Activated T-helper 17 cell treated with anti-CD3 and anti-CD28 coated beads, Interleukin-2, amount 50 U/mL, for 72 hours (primary cell): ENCODE measurements around the gene MVK. TPM values are rescaled to one million over a fixed set of nuclear protein-coding genes. Genes with fewer than 3 reads are reported as not detected.

Experiments
- ATAC-seq: fragments of 150-1000 bp; cut with Tn5 transposase; replicated peaks from 2 replicates; pipeline ENCODE4 v1.10.0; 2021; ENCODE audit warnings: mild to moderate bottlenecking, moderate library complexity
- H3K27ac Mint-ChIP-seq: one replicate; pipeline ENCODE4 v1.8.0; 2022; ENCODE audit warnings: mixed read lengths
- H3K27me3 Mint-ChIP-seq: one replicate; pipeline ENCODE4 v1.8.0; 2022; ENCODE audit warnings: mixed read lengths
- H3K36me3 Mint-ChIP-seq: one replicate; pipeline ENCODE4 v1.8.0; 2022; ENCODE audit warnings: low read depth, mild to moderate bottlenecking, mixed read lengths
- H3K4me1 Mint-ChIP-seq: one replicate; pipeline ENCODE4 v1.8.0; 2022; ENCODE audit warnings: mixed read lengths
- H3K4me3 Mint-ChIP-seq: one replicate; pipeline ENCODE4 v1.8.0; 2022; ENCODE audit warnings: mild to moderate bottlenecking, mixed read lengths
- H3K9me3 Mint-ChIP-seq: one replicate; pipeline ENCODE4 v1.8.0; 2022; ENCODE audit warnings: mixed read lengths
- total RNA-seq, 2 donors: library from RNA; stranded (reverse); gene quantifications; one replicate each; pipeline ENCODE4 v1.2.3, GENCODE V29; 2022

Gene MVK
- total RNA-seq, 2 donors from 2014 or later: 10.7 to 15.6 TPM

DNA sequence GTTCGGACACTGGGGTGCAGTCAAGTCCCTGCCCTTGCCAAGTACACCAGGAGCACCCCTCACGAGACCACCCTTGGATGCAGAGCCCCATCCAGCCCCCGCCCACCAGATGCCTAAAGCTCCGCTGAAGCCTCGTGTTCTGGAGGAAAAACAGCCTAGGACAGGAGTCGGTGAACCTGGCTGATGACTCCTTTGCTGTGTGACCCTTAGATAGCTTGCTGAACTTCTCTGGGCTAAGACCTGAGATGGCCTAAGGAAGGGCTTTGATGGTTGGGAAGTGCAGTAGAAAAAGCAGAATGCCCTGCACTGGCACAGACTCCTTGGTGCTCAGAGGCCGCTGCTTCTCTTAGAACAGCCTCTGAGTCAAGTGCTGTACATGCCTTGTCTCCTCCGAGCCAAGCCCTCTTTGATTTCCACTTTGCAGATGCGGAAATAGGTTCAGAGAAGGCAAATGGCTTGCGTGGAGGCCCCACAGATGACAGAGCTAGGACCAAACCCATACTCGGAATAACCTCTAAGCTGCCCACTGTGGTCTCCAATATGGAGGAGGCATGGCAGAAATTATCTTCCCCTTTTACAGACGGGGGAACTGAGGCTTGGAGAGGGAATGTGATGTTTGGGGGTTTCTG, 52.3 kb downstream of the MVK start:
- ATAC-seq: no peak

DNA sequence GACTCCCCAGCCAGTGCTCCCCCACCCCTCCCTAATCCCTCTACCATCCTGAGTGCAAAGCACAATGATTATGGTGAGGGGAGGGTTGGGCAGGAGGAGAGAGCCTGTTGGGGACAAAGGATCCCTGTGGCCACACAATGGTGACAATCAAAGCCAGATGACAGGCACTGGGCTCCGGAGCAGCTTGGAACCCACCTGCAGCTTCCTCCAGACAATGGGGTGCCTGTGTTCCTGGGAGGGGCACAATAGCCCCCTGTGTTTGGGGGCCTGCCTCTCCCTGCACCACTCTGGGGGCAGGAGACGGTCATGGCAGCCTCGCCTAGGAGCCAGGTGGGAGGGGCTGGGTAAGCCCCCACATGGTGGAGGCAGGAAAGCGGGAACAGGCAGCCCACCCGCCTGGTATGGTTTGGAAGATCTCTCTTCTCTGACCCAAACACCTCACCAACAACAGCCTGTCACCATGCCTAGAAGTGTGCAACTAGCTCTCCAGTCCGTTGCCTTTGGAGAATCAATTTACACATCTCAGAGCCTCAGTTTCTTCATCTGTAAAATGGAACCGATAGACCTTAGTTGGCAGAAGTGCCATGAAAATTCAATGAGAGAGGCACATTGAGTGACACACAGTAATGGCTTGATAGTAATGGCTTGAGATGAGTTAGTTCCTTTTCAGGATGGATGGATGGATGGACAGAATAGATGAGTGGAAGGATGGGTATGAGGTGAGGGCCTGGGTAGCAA, 53.0 kb downstream of the MVK start:
- no peaks in the 10 kb centered on the region for H3K4me1 Mint-ChIP-seq
- H3K9me3 Mint-ChIP-seq: no peaks in the 10 kb centered on the region
- H3K4me3 Mint-ChIP-seq: no peak overlapping the region
- no peaks in the 10 kb centered on the region for H3K36me3 Mint-ChIP-seq
- no peak for ATAC-seq
- H3K27ac Mint-ChIP-seq: no peak overlapping the region
- peaks cover 32% of the 10 kb centered on the region for H3K27me3 Mint-ChIP-seq

More for the DNA sequence above, 52.3 kb downstream of the MVK start:
- H3K4me1 Mint-ChIP-seq: no peaks in the 10 kb centered on the region
- H3K27ac Mint-ChIP-seq: no peak overlapping the region
- H3K9me3 Mint-ChIP-seq: no peaks in the 10 kb centered on the region
- H3K36me3 Mint-ChIP-seq: no peaks in the 10 kb centered on the region
- peaks cover 38% of the 10 kb centered on the region for H3K27me3 Mint-ChIP-seq
- H3K4me3 Mint-ChIP-seq: no peak overlapping the region

DNA sequence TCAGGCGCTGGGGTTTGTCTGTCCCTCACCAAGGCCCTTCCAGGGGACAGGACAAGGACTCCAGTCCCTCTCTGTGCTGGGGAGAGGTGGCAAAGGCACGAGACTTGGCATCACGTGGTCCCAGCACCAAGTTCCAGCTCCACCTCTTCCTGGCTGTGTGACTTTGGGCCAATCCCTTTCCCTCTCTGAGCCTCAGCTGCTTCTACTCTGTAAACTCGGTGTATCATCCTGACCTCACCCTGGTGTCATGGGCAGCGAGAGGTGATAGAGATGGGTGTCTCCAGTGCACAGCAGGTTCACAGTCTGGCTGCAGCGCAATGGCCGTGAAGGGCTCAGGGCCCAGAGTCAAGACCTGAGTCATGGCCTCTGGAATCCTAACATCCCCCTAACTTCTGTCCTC, 54.0 kb downstream of the MVK start:
- Mint-ChIP-seq H3K4me1 (no peaks in the 10 kb centered on the region), H3K27me3 (peaks cover 29% of the 10 kb centered on the region)
- no peak for ATAC-seq

DNA sequence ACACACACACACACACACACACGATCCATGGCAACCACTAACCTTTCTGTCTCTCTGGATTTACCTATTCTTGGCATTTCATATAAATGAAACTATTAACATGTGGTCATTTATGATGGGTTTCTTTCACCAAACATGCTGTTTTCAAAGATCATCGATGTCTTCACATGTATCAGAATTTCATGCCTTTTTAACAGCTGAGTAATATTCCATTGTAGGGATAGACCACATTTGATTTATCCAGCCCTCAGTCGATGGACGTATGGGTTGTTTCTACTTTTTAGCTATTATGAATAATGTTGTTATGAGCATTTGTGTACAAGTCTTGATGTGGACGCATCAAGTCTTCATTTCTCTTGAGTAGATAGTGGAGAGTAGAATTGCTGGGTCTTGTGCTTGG, 56.5 kb downstream of the MVK start:
- Mint-ChIP-seq H3K36me3 (no peaks in the 10 kb centered on the region), H3K9me3 (peaks cover 5% of the 10 kb centered on the region)
- ATAC-seq: no peak

More for the DNA sequence above, 54.0 kb downstream of the MVK start:
- no peaks in the 10 kb centered on the region for H3K9me3 Mint-ChIP-seq
- no peaks in the 10 kb centered on the region for H3K36me3 Mint-ChIP-seq
- H3K27ac Mint-ChIP-seq: no peak overlapping the region
- H3K4me3 Mint-ChIP-seq: no peak overlapping the region

DNA sequence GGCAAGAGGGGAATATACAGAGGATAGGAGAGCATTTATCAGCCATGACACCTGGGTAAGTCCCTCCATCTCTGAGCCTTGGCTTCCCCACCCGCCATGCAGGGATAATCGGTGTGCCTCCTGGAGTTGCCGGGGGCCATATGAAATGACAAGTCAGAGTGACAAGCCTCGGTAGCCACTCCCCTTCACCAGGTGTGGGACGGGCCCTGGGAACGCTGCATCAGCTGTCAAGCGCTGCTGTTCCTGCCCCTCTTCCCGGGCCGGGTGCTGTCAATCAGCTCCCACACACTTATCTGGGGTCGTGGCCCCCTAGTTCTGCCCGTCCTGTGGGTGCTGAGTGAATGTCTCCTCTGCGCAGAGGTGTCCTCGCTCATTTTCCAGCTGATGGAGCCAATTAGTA, 57.2 kb downstream of the MVK start:
- Mint-ChIP-seq H3K27ac (no peak overlapping the region), H3K4me3 (no peak overlapping the region), H3K9me3 (peaks cover 5% of the 10 kb centered on the region), H3K4me1 (no peaks in the 10 kb centered on the region), H3K36me3 (no peaks in the 10 kb centered on the region), H3K27me3 (peaks cover 21% of the 10 kb centered on the region)
- ATAC-seq: no peak

More for the DNA sequence above, 56.5 kb downstream of the MVK start:
- H3K4me1 Mint-ChIP-seq: no peaks in the 10 kb centered on the region
- H3K4me3 Mint-ChIP-seq: no peak overlapping the region
- peaks cover 23% of the 10 kb centered on the region for H3K27me3 Mint-ChIP-seq
- H3K27ac Mint-ChIP-seq: no peak overlapping the region

DNA sequence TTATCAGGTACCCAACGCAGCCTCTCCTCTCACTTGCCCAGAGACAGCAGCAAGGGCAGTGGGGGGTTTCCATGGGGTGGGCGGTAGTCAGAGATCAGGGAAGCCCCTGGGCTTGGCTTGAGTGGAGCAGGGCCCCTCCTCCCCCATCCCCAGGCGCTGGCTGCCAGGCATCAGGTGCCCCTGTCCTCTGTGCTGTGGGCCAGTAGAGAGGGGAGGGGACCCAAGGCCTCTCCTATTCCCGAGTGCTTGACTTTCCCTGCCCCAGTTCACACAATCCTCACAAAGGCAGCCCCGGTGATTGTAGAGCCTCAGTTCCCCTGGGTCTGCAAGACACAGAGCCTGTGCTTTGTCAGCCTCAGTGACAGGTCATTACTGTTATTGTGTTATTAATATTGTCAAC, 57.7 kb downstream of the MVK start:
- H3K27ac Mint-ChIP-seq: no peak overlapping the region
- no peak overlapping the region for H3K4me3 Mint-ChIP-seq
- no peaks in the 10 kb centered on the region for H3K36me3 Mint-ChIP-seq
- ATAC-seq: no peak
- H3K9me3 Mint-ChIP-seq: peaks cover 5% of the 10 kb centered on the region
- peaks cover 21% of the 10 kb centered on the region for H3K27me3 Mint-ChIP-seq
- no peaks in the 10 kb centered on the region for H3K4me1 Mint-ChIP-seq

DNA sequence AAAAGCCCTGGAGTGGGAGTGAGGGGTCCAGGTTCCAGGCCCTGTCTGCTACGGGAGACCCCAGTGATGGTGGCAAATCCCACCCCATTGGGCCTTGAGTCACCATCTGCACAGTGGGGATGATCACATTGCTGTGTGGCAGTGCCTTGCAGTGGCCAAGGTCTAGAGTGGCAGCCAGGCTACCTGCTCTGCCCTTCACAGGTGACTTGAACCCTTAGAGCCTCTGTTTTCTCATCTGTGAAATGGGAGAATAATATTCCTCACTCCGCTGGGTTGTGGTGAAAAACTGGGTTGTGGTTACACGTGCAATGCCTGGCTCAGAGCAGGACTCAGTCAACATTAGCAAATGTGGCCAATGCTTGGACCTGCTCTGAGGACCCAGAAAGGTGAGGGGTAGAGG, 58.2 kb downstream of the MVK start:
- H3K36me3 Mint-ChIP-seq: no peaks in the 10 kb centered on the region
- H3K27me3 Mint-ChIP-seq: peaks cover 19% of the 10 kb centered on the region
- no peaks in the 10 kb centered on the region for H3K4me1 Mint-ChIP-seq
- H3K27ac Mint-ChIP-seq: no peak overlapping the region
- H3K4me3 Mint-ChIP-seq: no peak overlapping the region
- peaks cover 5% of the 10 kb centered on the region for H3K9me3 Mint-ChIP-seq
- no peak for ATAC-seq

DNA sequence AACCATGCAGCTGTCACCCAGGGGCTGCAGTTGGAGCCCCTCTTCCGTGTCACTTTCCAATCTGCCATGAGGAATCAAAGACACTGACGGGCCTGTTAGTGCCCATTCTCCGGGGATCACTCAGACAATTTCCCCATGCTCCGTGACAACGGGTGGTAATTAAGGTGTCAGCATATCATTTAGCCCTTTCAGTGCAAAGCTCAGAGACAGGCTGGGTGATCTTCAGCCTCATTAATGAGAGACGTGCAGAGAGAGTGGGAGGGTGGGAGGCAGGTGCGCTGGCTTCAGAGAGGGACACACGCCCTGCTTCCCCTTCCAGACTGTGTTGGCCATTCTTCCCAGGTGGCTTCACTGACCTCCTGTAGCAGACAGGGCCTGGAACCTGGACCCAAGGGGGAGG, 58.7 kb downstream of the MVK start:
- Mint-ChIP-seq H3K9me3 (peaks cover 5% of the 10 kb centered on the region), H3K36me3 (no peaks in the 10 kb centered on the region), H3K4me1 (no peaks in the 10 kb centered on the region), H3K27me3 (peaks cover 16% of the 10 kb centered on the region), H3K4me3 (no peak overlapping the region), H3K27ac (no peak overlapping the region)
- no peak for ATAC-seq

DNA sequence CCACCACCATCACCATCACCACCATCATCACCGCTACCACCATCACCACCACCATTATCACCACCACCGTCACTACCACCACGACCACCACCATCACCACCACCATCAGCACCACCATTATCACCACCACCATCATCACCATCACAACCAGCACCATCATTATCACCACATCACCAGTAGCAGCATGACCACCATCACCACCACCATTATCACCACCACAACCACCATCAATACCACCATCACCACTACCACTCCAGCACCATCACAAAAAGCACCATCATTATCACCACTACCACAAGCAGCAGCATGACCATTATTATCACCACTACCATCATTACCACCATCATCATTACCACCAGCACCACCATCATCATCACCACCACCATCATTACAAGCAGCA, 62.1 kb downstream of the MVK start:
- no peak overlapping the region for H3K27ac Mint-ChIP-seq
- no peaks in the 10 kb centered on the region for H3K36me3 Mint-ChIP-seq
- H3K27me3 Mint-ChIP-seq: no peaks in the 10 kb centered on the region
- peaks cover 5% of the 10 kb centered on the region for H3K9me3 Mint-ChIP-seq
- ATAC-seq: no peak
- no peak overlapping the region for H3K4me3 Mint-ChIP-seq
- H3K4me1 Mint-ChIP-seq: no peaks in the 10 kb centered on the region

DNA sequence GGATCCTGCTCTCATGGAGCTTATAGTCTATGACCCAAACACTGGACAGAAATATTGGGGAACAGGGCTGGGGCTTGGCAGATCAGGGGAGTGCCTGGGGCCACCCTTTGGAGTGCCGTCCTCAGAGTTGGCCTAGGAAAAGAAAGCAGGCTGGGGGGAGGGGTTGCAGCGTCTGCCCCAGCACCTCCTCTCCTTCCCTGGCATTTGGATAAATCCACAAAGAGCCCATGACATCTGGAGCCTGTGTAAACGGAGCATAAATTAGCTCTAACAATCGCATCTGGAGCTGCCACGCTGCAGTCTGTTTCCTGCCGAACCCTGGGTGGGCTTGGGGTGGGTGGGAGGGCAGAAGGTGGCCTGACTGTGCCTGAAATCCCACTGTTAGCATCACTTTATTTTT, 63.8 kb downstream of the MVK start:
- H3K36me3 Mint-ChIP-seq: no peaks in the 10 kb centered on the region
- H3K4me3 Mint-ChIP-seq: no peak overlapping the region
- no peak for ATAC-seq
- H3K9me3 Mint-ChIP-seq: peaks cover 5% of the 10 kb centered on the region
- H3K27ac Mint-ChIP-seq: no peak overlapping the region
- H3K27me3 Mint-ChIP-seq: no peaks in the 10 kb centered on the region
- H3K4me1 Mint-ChIP-seq: no peaks in the 10 kb centered on the region

DNA sequence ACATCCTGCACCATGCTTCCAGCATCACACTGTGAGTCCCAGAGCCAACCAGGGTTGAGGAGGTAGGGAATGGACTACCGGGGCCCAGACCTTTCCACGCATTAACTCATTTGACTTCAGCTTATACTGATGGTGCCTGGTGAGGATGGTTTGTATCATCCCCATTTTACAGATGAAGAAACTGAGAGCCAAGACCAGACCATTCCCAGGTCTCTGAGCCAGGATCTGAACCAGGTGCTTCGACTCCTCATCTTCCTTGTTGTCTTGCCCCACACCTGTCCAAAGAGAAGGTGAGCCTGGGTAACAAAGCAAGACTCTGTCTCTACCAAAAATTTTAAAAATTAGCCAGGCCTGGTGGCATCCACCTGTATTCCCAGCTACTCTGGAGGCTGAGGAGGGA, 64.4 kb downstream of the MVK start:
- Mint-ChIP-seq H3K36me3 (no peaks in the 10 kb centered on the region), H3K27me3 (no peaks in the 10 kb centered on the region), H3K27ac (no peak overlapping the region), H3K4me1 (no peaks in the 10 kb centered on the region), H3K9me3 (peaks cover 5% of the 10 kb centered on the region), H3K4me3 (no peak overlapping the region)
- no peak for ATAC-seq

DNA sequence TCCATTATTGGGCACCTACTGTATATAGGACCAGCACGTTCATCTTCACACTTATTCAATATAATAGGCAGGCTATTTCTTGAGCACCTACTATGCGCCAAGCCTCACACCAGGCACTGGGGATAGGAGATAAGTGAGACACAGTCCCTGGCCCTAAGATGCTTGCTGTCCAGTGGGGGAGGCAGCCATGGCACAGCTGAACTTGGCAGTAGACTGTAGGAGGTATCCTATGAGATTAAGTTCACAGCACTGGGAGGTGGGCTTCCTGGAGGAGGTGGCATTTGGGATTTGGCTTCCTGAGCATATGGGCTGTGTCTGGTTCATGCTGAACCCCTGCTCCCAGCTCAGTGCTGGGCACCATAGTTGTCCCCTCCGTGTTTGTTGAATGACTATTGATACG, 65.1 kb downstream of the MVK start:
- Mint-ChIP-seq H3K4me1 (no peaks in the 10 kb centered on the region), H3K27ac (no peak overlapping the region), H3K27me3 (no peaks in the 10 kb centered on the region), H3K36me3 (no peaks in the 10 kb centered on the region), H3K4me3 (no peak overlapping the region), H3K9me3 (peaks cover 3% of the 10 kb centered on the region)
- ATAC-seq: no peak

DNA sequence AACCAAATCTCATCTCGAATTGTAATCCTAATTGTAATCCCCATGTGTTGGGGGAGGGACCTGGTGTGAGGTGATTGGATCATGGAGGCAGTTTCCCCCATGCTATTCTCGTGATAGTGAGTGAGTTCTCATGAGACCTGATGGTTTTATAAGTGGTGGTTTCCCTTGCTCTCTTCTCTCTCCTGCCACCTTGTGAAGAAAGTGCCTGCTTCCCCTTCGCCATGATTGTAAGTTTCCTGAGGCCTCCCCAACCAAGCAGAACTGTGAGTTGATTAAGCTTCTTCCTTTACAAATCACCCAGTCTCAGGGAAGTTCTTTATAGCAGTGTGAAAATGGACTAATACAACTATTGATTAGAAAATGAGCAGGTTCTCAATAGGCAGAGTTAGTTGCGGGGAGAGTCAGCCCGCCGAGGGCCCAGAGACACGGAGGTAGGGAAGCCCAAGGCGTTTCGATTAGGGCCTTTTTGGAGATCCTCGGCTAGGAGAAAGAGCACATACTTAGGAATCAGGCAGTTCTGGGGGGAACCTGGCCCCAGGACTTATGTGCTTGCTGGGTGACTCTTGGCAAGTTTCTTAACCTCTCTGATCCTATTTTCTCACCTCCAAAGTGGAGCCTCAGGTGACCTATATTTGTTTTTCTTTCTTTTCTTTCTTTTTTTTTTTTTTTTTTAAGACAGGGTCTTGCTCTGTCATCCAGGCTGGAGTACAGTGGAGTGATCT, 65.7 kb downstream of the MVK start:
- no peaks in the 10 kb centered on the region for H3K27me3 Mint-ChIP-seq
- H3K4me1 Mint-ChIP-seq: no peaks in the 10 kb centered on the region
- no peak for ATAC-seq
- H3K27ac Mint-ChIP-seq: no peak overlapping the region
- H3K4me3 Mint-ChIP-seq: no peak overlapping the region
- H3K36me3 Mint-ChIP-seq: no peaks in the 10 kb centered on the region
- H3K9me3 Mint-ChIP-seq: no peaks in the 10 kb centered on the region

DNA sequence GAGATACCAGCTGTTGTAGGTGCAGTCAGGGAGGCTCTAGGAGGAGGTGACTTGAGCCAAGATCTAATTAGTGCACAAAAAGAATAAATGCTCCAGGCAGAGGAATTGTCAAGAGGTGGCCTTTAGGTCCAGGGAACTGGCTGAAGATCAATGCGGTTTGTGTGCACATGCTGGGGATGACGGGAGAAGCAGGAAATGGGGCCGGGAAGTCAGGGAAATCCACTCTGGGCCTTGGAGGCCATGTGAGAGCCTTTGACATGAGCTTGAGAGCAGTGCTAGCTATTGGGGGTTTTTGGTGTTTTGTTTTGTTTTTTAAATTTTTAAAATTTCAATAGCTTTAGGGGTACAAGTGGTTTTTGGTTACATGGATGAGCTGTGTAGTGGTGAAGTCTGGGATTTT, 67.4 kb downstream of the MVK start:
- Mint-ChIP-seq H3K27ac (no peak overlapping the region), H3K4me1 (no peaks in the 10 kb centered on the region), H3K27me3 (peaks cover 2% of the 10 kb centered on the region), H3K9me3 (no peaks in the 10 kb centered on the region), H3K36me3 (no peaks in the 10 kb centered on the region), H3K4me3 (no peak overlapping the region)
- no peak for ATAC-seq

DNA sequence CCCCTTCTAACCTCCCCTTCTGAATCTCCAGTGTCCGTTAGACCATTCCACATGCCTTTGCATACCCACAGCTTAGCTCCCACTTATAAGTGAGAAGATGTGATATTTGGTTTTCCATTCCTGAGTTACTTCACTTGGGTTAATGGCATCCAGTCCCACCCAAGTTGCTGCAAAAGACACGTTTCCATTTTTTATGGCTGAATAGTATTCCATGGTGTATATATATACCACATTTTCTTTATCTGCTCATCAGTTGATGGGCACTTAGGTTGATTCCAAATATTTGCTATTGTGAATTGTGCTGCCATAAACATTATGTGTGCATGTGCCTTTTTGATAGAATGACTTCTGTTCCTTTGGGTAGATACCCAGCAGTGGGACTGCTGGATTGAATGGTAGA, 67.8 kb downstream of the MVK start:
- H3K9me3 Mint-ChIP-seq: no peaks in the 10 kb centered on the region

More for the DNA sequence above, 67.8 kb downstream of the MVK start:
- no peak for ATAC-seq
- Mint-ChIP-seq H3K36me3 (no peaks in the 10 kb centered on the region), H3K4me1 (no peaks in the 10 kb centered on the region), H3K27me3 (peaks cover 5% of the 10 kb centered on the region), H3K4me3 (no peak overlapping the region), H3K27ac (no peak overlapping the region)
